Heart left ventricle (tissue), 13 donors: ENCODE results near the gene OR2Y1.

Experiments used
- CTCF ChIP-seq, 12 donors: fragments of 200-600 bp; sonication (generic) in 4 of 12; IDR thresholded peaks; one replicate each; pipeline versions ENCODE4 v1.5.0 to v1.8.0; 2018 to 2022; ENCODE audit warnings: antibody characterized with exemption in 12 of 12, mild to moderate bottlenecking in 5 of 12
- POLR2A ChIP-seq, 2 donors: fragments of 450-650 bp; IDR thresholded peaks; one replicate each; pipeline ENCODE4 v1.6.1; 2017; ENCODE audit warnings: antibody characterized with exemption in 2 of 2, mild to moderate bottlenecking in 2 of 2, moderate library complexity in 2 of 2
- donor health status: ischemic (EF 13 %, LVEDD 7.1; RV severe dilation, severe dysfunction).
- donor health status: DM: no; HTN: yes; CAD: no.
- donor health status: DM: no; HTN: no; CAD: no.
- donor health status: ischemic (EF 25% LVEDD 6.9; RV normal size, moderate dysfunction).
- donor health status: ischemic (EF 25% LVEDD 5.7; RV mildly dilated, moderate dysfunction).
- donor health status: ischemic (EF 35%, LVEDD 5.7; RV mildly dilated, moderate dysfunction).
- donor health status: nonischemic (EF 11% LVEDD 7.7; RV severe dilation, severe dysfunction).
- donor health status: DM: yes; HTN: yes; CAD: no.
- donor health status: PGD.
- donor health status: ischemic (EF 29% LVEDD 5.4; RV normal size, mild dysfunction).
- donor health status: nonischemic (EF 23%, LVEDD 6.1; RV moderate dilation, normal function).

- TF ChIP-seq CTCF (IDR thresholded peaks at IDR 0.05) (no peak), POLR2A (IDR thresholded peaks at IDR 0.05) (no peak)
These were observed 40.2 kb upstream of the OR2Y1 start for GRCh38 chr5:180779985-180780610.
